Measurements from ENCODE around the gene ART4.

- TF ChIP-seq POLR2A (IDR thresholded peaks at IDR 0.05) (no peak), CTCF (IDR thresholded peaks at IDR 0.05) (no peak)
Measured at GRCh38 chr12:14781563-14781962, 61.8 kb downstream of the ART4 start.

All from Peyer's patch (tissue), 4 donors.